Smooth muscle cell (in vitro differentiated cells): ENCODE measurements around the gene GNA12. TPM values are rescaled to one million over a fixed set of nuclear protein-coding genes. Genes with fewer than 3 reads are reported as not detected.

Experiments
- DNase-seq: peaks from one replicate; lab custom pipeline; 2025; ENCODE audit not compliant: unreplicated experiment; lab: John Stamatoyannopoulos, UW
- H2AFZ ChIP-seq: fragments of 200-600 bp; sonication (generic); 2 replicates; pipeline ENCODE4 v1.6.0; 2016; ENCODE audit warnings: antibody characterized with exemption, low read depth, mild to moderate bottlenecking
- H3F3A ChIP-seq: fragments of 200-600 bp; sonication (generic); 2 replicates; pipeline ENCODE4 v1.6.0; 2017; ENCODE audit warnings: antibody characterized with exemption, low read depth
- H3K27ac ChIP-seq: fragments of 200-600 bp; sonication (generic); 2 replicates; pipeline ENCODE4 v1.5.1; 2016; ENCODE audit warnings: low read depth, mild to moderate bottlenecking
- H3K27me3 ChIP-seq: fragments of 200-600 bp; sonication (generic); 2 replicates; pipeline ENCODE4 v1.6.1; 2016; ENCODE audit warnings: low read depth, mild to moderate bottlenecking
- H3K36me3 ChIP-seq: fragments of 200-600 bp; sonication (generic); 2 replicates; pipeline ENCODE4 v1.5.1; 2016; ENCODE audit warnings: low read depth
- H3K4me1 ChIP-seq: fragments of 200-600 bp; sonication (generic); 2 replicates; pipeline ENCODE4 v1.5.1; 2016; ENCODE audit warnings: low read depth
- H3K4me2 ChIP-seq: fragments of 200-600 bp; sonication (generic); 2 replicates; pipeline ENCODE4 v1.6.0; 2016; ENCODE audit warnings: mild to moderate bottlenecking
- H3K4me3 ChIP-seq: fragments of 200-600 bp; sonication (generic); 2 replicates; pipeline ENCODE4 v1.5.1; 2016; ENCODE audit warnings: mild to moderate bottlenecking
- H3K79me2 ChIP-seq: fragments of 200-600 bp; sonication (generic); 2 replicates; pipeline ENCODE4 v1.6.0; 2016; ENCODE audit warnings: low read depth, mild to moderate bottlenecking
- H3K9ac ChIP-seq: fragments of 200-600 bp; sonication (generic); 2 replicates; pipeline ENCODE4 v1.6.0; 2016; ENCODE audit warnings: low read depth
- H3K9me3 ChIP-seq: fragments of 200-600 bp; sonication (generic); replicated peaks from 2 replicates; pipeline ENCODE4 v1.5.1; 2016; ENCODE audit warnings: low read depth
- H4K20me1 ChIP-seq: fragments of 200-600 bp; sonication (generic); 2 replicates; pipeline ENCODE4 v1.6.0; 2016; ENCODE audit warnings: low read depth
- CTCF ChIP-seq: fragments of 200-600 bp; sonication (generic); IDR thresholded peaks from 2 replicates; pipeline ENCODE4 v1.5.1; 2017; ENCODE audit warnings: borderline replicate concordance, mild to moderate bottlenecking, antibody characterized with exemption; ENCODE audit not compliant: insufficient read depth, poor library complexity, severe bottlenecking
- WGBS: methylation state at CpG from one replicate; pipeline ENCODE4 v1.1.7; 2016; ENCODE audit warnings: low lambda C conversion rate; 5-methylcytosine and 5-hydroxymethylcytosine counted together
- polyA plus RNA-seq: library from polyadenylated mRNA; unstranded; fragments of >200 nt; fragmentation: Nextera tagmentation; extraction: Ambion mirVana; gene quantifications from 2 replicates; pipeline ENCODE4 v1.2.1, GENCODE V29; 2016
- total RNA-seq: library from RNA; depleted of rRNA; stranded (reverse); fragments of >200 nt; gene quantifications from 2 replicates; pipeline ENCODE4 v1.2.3, GENCODE V29; 2014

GNA12 gene
- total and polyA plus RNA-seq, 2 experiments from 2014 or later: 20.3 to 34.7 TPM

- Histone ChIP-seq H3K27me3 (no peaks in the 10 kb centered on the region), H3K9me3 (no peaks in the 10 kb centered on the region), H3K4me1 (no peaks in the 10 kb centered on the region), H3K4me2 (no peak overlapping the region), H4K20me1 (no peaks in the 10 kb centered on the region), H3K4me3 (no peak overlapping the region), H3K27ac (no peak overlapping the region), H3K9ac (no peak overlapping the region), H3K36me3 (no peaks in the 10 kb centered on the region), H2AFZ (no peak overlapping the region), H3F3A (no peaks in the 10 kb centered on the region), H3K79me2 (no peaks in the 10 kb centered on the region)
- no peak for DNase-seq
- no peak for TF ChIP-seq CTCF
- 82% methylated on average over 6 of the region's 7 CpGs for WGBS
Measured at GRCh38 chr7:2887816-2888215, 43.7 kb upstream of the GNA12 start.

GRCh38 chr7:2886900-2887299 is 42.8 kb upstream of the GNA12 start:
- H2AFZ ChIP-seq: no peak overlapping the region

GRCh38 chr7:2886391-2886790 is 42.3 kb upstream of the GNA12 start:
- H3F3A ChIP-seq: no peaks in the 10 kb centered on the region
- H4K20me1 ChIP-seq: no peaks in the 10 kb centered on the region
- no peaks in the 10 kb centered on the region for H3K27me3 ChIP-seq
- no peak overlapping the region for H2AFZ ChIP-seq
- WGBS: 71% methylated on average over 5 of the region's 5 CpGs
- DNase-seq: no peak
- H3K9ac ChIP-seq: no peak overlapping the region
- no peaks in the 10 kb centered on the region for H3K9me3 ChIP-seq
- no peaks in the 10 kb centered on the region for H3K79me2 ChIP-seq
- no peak overlapping the region for H3K4me3 ChIP-seq
- H3K4me1 ChIP-seq: no peaks in the 10 kb centered on the region
- no peak overlapping the region for H3K4me2 ChIP-seq
- no peak for TF ChIP-seq CTCF
- no peak overlapping the region for H3K27ac ChIP-seq
- no peaks in the 10 kb centered on the region for H3K36me3 ChIP-seq

More at GRCh38 chr7:2886900-2887299, 42.8 kb upstream of the GNA12 start:
- Histone ChIP-seq H3K27me3 (no peaks in the 10 kb centered on the region), H3K4me2 (no peak overlapping the region), H3K4me3 (no peak overlapping the region), H3K9me3 (no peaks in the 10 kb centered on the region), H3K4me1 (no peaks in the 10 kb centered on the region), H3K27ac (no peak overlapping the region), H3K36me3 (no peaks in the 10 kb centered on the region), H3K79me2 (no peaks in the 10 kb centered on the region), H4K20me1 (no peaks in the 10 kb centered on the region), H3K9ac (no peak overlapping the region), H3F3A (no peaks in the 10 kb centered on the region)
- TF ChIP-seq CTCF: peak; percentile 85
- no peak for DNase-seq
- WGBS: 10% methylated on average over 7 of the region's 12 CpGs

GRCh38 chr7:2884161-2884560 is 40.1 kb upstream of the GNA12 start:
- Histone ChIP-seq H3K27ac (no peak overlapping the region), H2AFZ (no peak overlapping the region), H3K79me2 (no peaks in the 10 kb centered on the region), H3F3A (no peaks in the 10 kb centered on the region), H3K9me3 (no peaks in the 10 kb centered on the region), H3K36me3 (no peaks in the 10 kb centered on the region), H4K20me1 (no peaks in the 10 kb centered on the region), H3K9ac (no peak overlapping the region), H3K27me3 (no peaks in the 10 kb centered on the region), H3K4me2 (no peak overlapping the region), H3K4me3 (no peak overlapping the region), H3K4me1 (no peaks in the 10 kb centered on the region)
- 96% methylated on average over 9 of the region's 9 CpGs for WGBS
- no peak for DNase-seq
- no peak for TF ChIP-seq CTCF
